Endothelial cell (in vitro differentiated cells): ENCODE results near the gene MYRF. TPM values are rescaled to one million over a fixed set of nuclear protein-coding genes. Genes with fewer than 3 reads are reported as not detected.

ENCODE experiments used
- DNase-seq: peaks from one replicate; pipeline ENCODE4 v3.0.0; 2021; ENCODE audit warnings: low spot score
- H3K27ac Mint-ChIP-seq: one replicate; pipeline ENCODE4 v1.8.0; 2021; ENCODE audit warnings: mixed read lengths, inconsistent platforms; ENCODE audit not compliant: unreplicated experiment
- H3K27me3 Mint-ChIP-seq: one replicate; pipeline ENCODE4 v1.8.0; 2021; ENCODE audit warnings: mild to moderate bottlenecking, moderate library complexity, mixed read lengths, inconsistent platforms; ENCODE audit not compliant: unreplicated experiment
- H3K36me3 Mint-ChIP-seq: one replicate; pipeline ENCODE4 v1.8.0; 2021; ENCODE audit warnings: mild to moderate bottlenecking, low read depth, mixed read lengths, inconsistent platforms; ENCODE audit not compliant: unreplicated experiment
- H3K4me1 Mint-ChIP-seq: one replicate; pipeline ENCODE4 v1.8.0; 2021; ENCODE audit warnings: mild to moderate bottlenecking, mixed read lengths, inconsistent platforms; ENCODE audit not compliant: unreplicated experiment
- H3K4me3 Mint-ChIP-seq: one replicate; pipeline ENCODE4 v1.8.0; 2021; ENCODE audit warnings: mild to moderate bottlenecking, mixed read lengths, inconsistent platforms; ENCODE audit not compliant: unreplicated experiment
- H3K9me3 Mint-ChIP-seq: one replicate; pipeline ENCODE4 v1.8.0; 2021; ENCODE audit warnings: mixed read lengths, inconsistent platforms; ENCODE audit not compliant: unreplicated experiment
- total RNA-seq: library from RNA; stranded (reverse); fragmentation: NEBNext Ultra II Directional; extraction: Animal tissue kit (Norgen Biotek cat#: 25700); gene quantifications from one replicate; pipeline ENCODE4 v1.2.1, GENCODE V29; 2021; ENCODE audit not compliant: unreplicated experiment
- TF ChIP-seq, protein P1 (sequence below): fragments of 200-600 bp; sonication (generic); IDR thresholded peaks from one replicate; pipeline ENCODE4 v1.5.0; 2021; ENCODE audit warnings: antibody characterized with exemption; ENCODE audit not compliant: unreplicated experiment

The MYRF gene
- total RNA-seq, 1 donor from 2014 or later: 1.5 TPM

DNA sequence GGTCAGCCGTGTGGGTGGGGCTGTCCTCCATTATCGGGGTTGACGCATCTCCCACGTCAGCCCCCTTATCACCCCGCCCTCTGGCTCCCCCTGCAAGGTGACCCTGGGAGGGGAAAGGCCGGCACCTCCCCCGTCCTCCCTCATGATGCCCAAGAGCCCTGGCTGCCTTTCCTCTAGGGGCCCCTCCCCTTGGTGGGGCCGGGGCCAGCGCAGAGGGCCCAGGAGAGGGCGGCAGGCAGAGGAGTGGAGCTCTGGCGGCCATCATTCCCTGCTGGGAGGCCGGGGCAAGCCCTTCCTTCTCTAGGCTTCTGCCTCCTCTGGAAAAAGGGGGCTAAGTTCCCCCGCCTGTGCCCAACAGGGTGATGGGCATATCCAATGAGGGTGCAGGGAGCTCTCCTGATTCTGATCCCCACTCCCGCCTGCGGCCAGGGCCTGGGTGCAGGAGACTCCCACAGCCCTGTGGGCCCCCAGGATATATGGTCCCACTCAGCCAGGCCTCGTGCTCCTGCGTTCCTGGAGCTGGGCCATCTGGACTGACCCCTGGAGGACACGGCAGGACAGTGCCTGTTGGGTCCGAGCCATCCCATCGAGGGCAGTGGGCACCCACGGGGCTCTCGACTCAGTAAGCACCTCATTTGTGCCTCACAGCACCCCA is 12.3 kb downstream of the MYRF start:
- Mint-ChIP-seq H3K27ac (no peak overlapping the region), H3K4me3 (no peak overlapping the region), H3K4me1 (no peaks in the 10 kb centered on the region), H3K27me3 (peaks cover 15% of the 10 kb centered on the region), H3K36me3 (no peaks in the 10 kb centered on the region), H3K9me3 (no peaks in the 10 kb centered on the region)
- TF ChIP-seq, protein P1, sequence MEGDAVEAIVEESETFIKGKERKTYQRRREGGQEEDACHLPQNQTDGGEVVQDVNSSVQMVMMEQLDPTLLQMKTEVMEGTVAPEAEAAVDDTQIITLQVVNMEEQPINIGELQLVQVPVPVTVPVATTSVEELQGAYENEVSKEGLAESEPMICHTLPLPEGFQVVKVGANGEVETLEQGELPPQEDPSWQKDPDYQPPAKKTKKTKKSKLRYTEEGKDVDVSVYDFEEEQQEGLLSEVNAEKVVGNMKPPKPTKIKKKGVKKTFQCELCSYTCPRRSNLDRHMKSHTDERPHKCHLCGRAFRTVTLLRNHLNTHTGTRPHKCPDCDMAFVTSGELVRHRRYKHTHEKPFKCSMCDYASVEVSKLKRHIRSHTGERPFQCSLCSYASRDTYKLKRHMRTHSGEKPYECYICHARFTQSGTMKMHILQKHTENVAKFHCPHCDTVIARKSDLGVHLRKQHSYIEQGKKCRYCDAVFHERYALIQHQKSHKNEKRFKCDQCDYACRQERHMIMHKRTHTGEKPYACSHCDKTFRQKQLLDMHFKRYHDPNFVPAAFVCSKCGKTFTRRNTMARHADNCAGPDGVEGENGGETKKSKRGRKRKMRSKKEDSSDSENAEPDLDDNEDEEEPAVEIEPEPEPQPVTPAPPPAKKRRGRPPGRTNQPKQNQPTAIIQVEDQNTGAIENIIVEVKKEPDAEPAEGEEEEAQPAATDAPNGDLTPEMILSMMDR: no peak
- no peak for DNase-seq

DNA sequence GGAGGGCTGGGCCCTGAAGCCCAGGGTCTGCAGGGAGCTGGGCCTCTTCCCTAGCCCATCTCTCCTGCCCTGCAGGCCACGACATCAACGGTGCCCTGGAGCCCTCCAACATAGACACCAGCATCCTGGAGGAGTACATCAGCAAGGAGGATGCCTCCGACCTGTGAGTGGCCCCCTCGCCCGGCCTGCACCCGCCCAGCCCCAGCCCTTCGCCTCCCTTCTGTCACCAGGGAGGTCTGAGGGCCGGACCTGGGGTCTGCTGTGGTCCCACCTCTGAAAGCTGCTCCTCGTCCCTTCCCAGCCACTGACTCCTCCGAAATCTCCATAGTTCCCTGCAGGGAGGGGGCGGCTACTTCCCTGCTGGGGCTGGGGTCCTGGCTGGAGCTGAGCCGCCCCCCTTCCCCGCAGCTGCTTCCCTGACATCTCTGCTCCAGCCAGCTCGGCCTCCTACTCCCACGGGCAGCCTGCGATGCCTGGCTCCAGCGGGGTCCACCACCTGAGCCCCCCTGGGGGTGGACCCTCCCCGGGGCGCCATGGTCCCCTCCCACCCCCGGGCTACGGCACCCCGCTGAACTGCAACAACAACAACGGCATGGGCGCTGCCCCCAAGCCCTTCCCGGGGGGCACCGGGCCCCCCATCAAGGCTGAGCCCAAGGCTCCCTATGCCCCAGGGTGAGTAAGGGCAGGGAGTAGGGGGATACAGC is 13.3 kb downstream of the MYRF start:
- Mint-ChIP-seq H3K4me3 (no peak overlapping the region), H3K27ac (no peak overlapping the region), H3K4me1 (no peaks in the 10 kb centered on the region), H3K9me3 (no peaks in the 10 kb centered on the region), H3K36me3 (no peaks in the 10 kb centered on the region), H3K27me3 (peaks cover 15% of the 10 kb centered on the region)
- TF ChIP-seq, protein P1: no peak
- no peak for DNase-seq

DNA sequence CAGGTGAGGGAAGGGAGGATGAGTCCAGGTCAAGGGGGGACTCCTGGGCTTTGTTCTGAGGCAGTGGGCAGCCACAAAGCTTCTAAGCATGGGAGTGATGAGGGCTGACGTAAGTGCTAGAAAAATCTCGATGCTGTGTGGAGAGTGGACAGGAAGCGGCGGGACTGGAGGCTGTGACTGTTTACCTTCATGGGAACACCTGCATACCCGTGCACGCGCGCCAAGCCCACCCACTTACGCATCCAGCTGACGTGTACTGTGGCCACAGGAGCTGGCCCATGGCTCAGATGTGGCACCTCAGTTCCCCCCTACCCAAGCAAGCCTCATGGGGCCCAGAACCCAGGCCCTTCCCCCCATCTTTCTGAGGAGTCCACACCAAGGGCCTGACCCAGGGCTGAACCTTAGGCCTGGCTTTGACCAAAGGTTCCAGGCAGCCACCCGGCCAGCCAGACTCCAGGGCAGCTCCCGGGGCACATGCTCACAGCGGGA is 14.0 kb downstream of the MYRF start:
- H3K27ac Mint-ChIP-seq: no peak overlapping the region
- peaks cover 17% of the 10 kb centered on the region for H3K27me3 Mint-ChIP-seq
- no peak overlapping the region for H3K4me3 Mint-ChIP-seq
- DNase-seq: no peak
- peaks cover 3% of the 10 kb centered on the region for H3K4me1 Mint-ChIP-seq
- TF ChIP-seq, protein P1: no peak
- H3K9me3 Mint-ChIP-seq: no peaks in the 10 kb centered on the region
- no peaks in the 10 kb centered on the region for H3K36me3 Mint-ChIP-seq

DNA sequence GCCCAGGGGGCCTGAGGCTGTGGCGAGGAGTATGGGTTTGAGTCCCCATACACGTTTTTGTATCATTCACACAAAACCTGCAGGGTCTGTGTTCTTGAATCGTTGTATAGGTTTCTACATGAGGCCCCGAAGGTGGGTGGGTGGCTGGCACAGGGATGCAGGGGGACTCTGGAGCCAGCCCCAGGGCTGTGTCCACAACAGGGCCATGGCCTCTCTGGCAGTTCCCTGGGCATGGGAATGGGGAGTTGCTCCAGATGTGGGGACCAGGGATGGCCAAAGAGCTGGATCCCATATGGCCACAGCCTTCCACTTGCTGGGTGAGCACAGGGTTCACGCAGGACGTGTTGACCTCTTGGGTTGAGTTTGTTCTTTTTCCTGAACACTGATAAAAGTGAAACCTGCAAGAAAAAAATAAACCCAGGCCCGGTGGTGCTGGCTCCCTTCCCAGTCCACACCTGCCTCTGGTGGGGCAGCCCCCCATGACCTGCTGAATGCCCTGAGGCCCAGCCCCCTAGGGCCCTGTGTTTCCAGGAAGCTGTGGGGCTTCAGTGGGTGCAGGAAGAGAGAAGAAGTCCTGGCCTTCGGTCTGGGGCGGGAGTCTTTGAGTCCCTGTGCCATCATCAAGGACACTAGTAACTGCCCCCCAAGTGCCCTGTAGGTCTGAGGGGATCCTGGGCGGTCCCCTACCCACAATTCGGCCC is 16.1 kb downstream of the MYRF start:
- TF ChIP-seq, protein P1: no peak
- no peak for DNase-seq
- peaks cover 10% of the 10 kb centered on the region for H3K27me3 Mint-ChIP-seq
- H3K27ac Mint-ChIP-seq: no peak overlapping the region
- H3K36me3 Mint-ChIP-seq: no peaks in the 10 kb centered on the region
- H3K4me1 Mint-ChIP-seq: peaks cover 6% of the 10 kb centered on the region
- no peak overlapping the region for H3K4me3 Mint-ChIP-seq
- no peaks in the 10 kb centered on the region for H3K9me3 Mint-ChIP-seq
